Mucosa of descending colon (tissue), 3 donors: ENCODE measurements around the gene CPNE6. TPM values are rescaled to one million over a fixed set of nuclear protein-coding genes. Genes with fewer than 3 reads are reported as not detected.

Experiments used
- ATAC-seq: fragments of 200-7000 bp; cut with Tn5 transposase; one replicate; pipeline ENCODE4 v1.9.1; 2020; ENCODE audit warnings: mild to moderate bottlenecking, moderate library complexity
- DNase-seq, 3 donors: peaks; one replicate each; pipeline ENCODE4 v3.0.0-alpha.2; 2020
- H3K36me3 ChIP-seq: fragments of 200-600 bp; one replicate; pipeline ENCODE4 v1.8.0; 2021; ENCODE audit warnings: low read depth, mild to moderate bottlenecking
- H3K4me1 ChIP-seq: fragments of 200-600 bp; one replicate; pipeline ENCODE4 v1.8.0; 2021; ENCODE audit warnings: low read depth, mild to moderate bottlenecking
- H3K4me3 ChIP-seq: fragments of 200-600 bp; one replicate; pipeline ENCODE4 v1.8.0; 2021; ENCODE audit warnings: mild to moderate bottlenecking
- H3K9me3 ChIP-seq: fragments of 200-600 bp; one replicate; pipeline ENCODE4 v1.8.0; 2021; ENCODE audit warnings: mild to moderate bottlenecking
- CTCF ChIP-seq: fragments of 200-600 bp; IDR thresholded peaks from one replicate; pipeline ENCODE4 v1.8.0; 2022; ENCODE audit warnings: antibody characterized with exemption, mild to moderate bottlenecking
- intact Hi-C, 2 donors: fragments of 100-400 bp; cut with DNase I in 1 of 2; cut with micrococcal nuclease in 1 of 2; formaldehyde crosslinking; loops; one replicate each; pipeline versions ENCODE4 v1.11.0 to v1.11.1; 2022; cut with DNase I, micrococcal nuclease
- total RNA-seq, 3 donors: library from RNA; stranded (reverse); fragmentation: NEBNext Ultra II Directional in 2 of 3; extraction: Animal tissue kit (Norgen Biotek cat#: 25700) in 2 of 3; gene quantifications; one replicate each; pipeline versions ENCODE4 v1.2.1 to v1.2.4, GENCODE V29; 2021 to 2023
- donor health status: DM: no; HTN: no; CAD: no; lungs with moderate emphysema.
- donor health status: DM: no; HTN: no; CAD: no.
- donor health status: DM: no; HTN: yes; CAD: no.

Gene CPNE6
- total RNA-seq, 3 donors from 2014 or later, result 0.14 to 2.2 TPM; not detected in 1

- intact Hi-C loops, result no loop called here
- no peak for ATAC-seq
- no peak for TF ChIP-seq CTCF
These were observed 13.9 kb downstream of the CPNE6 start for GRCh38 chr14:24085215-24085614.

GRCh38 chr14:24086193-24086955, 15.0 kb downstream of the CPNE6 start:
- Histone ChIP-seq H3K4me1 (peaks cover 8% of the 10 kb centered on the region), H3K9me3 (no peaks in the 10 kb centered on the region), H3K4me3 (no peak overlapping the region), H3K36me3 (no peaks in the 10 kb centered on the region)
- ATAC-seq, result no peak
- intact Hi-C loops, result no loop called here
- DNase-seq, result no peak
- no peak for TF ChIP-seq CTCF

More at GRCh38 chr14:24085215-24085614, 13.9 kb downstream of the CPNE6 start:
- H3K4me1 ChIP-seq, result peaks cover 8% of the 10 kb centered on the region
- no peaks in the 10 kb centered on the region for H3K36me3 ChIP-seq
- H3K4me3 ChIP-seq, result no peak overlapping the region
- no peak for DNase-seq
- H3K9me3 ChIP-seq, result no peaks in the 10 kb centered on the region

GRCh38 chr14:24087004-24087403, 15.6 kb downstream of the CPNE6 start:
- TF ChIP-seq CTCF, result no peak
- DNase-seq, result no peak
- H3K4me3 ChIP-seq, result no peak overlapping the region
- H3K9me3 ChIP-seq, result no peaks in the 10 kb centered on the region
- ATAC-seq, result no peak
- peaks cover 5% of the 10 kb centered on the region for H3K4me1 ChIP-seq
- intact Hi-C loops, result no loop called here
- no peaks in the 10 kb centered on the region for H3K36me3 ChIP-seq

- intact Hi-C loops, result no loop called here
- no peak overlapping the region for H3K4me3 ChIP-seq
These were observed 16.7 kb downstream of the CPNE6 start for GRCh38 chr14:24088095-24088494.

GRCh38 chr14:24089890-24090289, 18.5 kb downstream of the CPNE6 start:
- no peak for TF ChIP-seq CTCF
- Histone ChIP-seq H3K36me3 (no peaks in the 10 kb centered on the region), H3K4me3 (no peak overlapping the region), H3K9me3 (no peaks in the 10 kb centered on the region), H3K4me1 (peaks cover 18% of the 10 kb centered on the region)
- intact Hi-C loops, result loop anchor here in 1 of 2 donors (1.0 kb wide), 1 partner anchor 32 kb away; no protein-coding TSS in a partner anchor
- ATAC-seq, result no peak
- DNase-seq, result no peak

More at GRCh38 chr14:24088095-24088494, 16.7 kb downstream of the CPNE6 start:
- no peak for ATAC-seq
- no peak for TF ChIP-seq CTCF
- no peaks in the 10 kb centered on the region for H3K36me3 ChIP-seq
- peaks cover 12% of the 10 kb centered on the region for H3K4me1 ChIP-seq
- DNase-seq, result no peak
- no peaks in the 10 kb centered on the region for H3K9me3 ChIP-seq
